GM23338 (cell line): ENCODE data around the gene CD44. TPM values are rescaled to one million over a fixed set of nuclear protein-coding genes. Genes with fewer than 3 reads are reported as not detected.

ENCODE experiments used
- ATAC-seq: fragments of 200-7000 bp; cut with Tn5 transposase; 3 replicates; pipeline ENCODE4 v1.9.1; 2020
- DNase-seq: peaks from one replicate; pipeline ENCODE4 v3.0.0-alpha.2; 2015; ENCODE audit warnings: low spot score
- H2AFZ ChIP-seq: fragments of 200-600 bp; sonication (generic); 2 replicates; pipeline ENCODE4 v1.8.0; 2016; ENCODE audit warnings: antibody characterized with exemption, mild to moderate bottlenecking, moderate library complexity
- H3F3A ChIP-seq: fragments of 200-600 bp; sonication (generic); replicated peaks from 2 replicates; pipeline ENCODE4 v1.8.0; 2017; ENCODE audit warnings: antibody characterized with exemption, mixed run types, low read depth
- H3K27ac ChIP-seq: fragments of 200-600 bp; sonication (generic); 2 replicates; pipeline ENCODE4 v1.6.1; 2016; ENCODE audit warnings: low read depth
- H3K27me3 ChIP-seq: fragments of 200-600 bp; sonication (generic); 2 replicates; pipeline ENCODE4 v1.8.0; 2016; ENCODE audit warnings: mild to moderate bottlenecking, mixed run types, moderate library complexity; ENCODE audit not compliant: insufficient read depth
- H3K36me3 ChIP-seq: fragments of 200-600 bp; sonication (generic); 2 replicates; pipeline ENCODE4 v1.8.0; 2016; ENCODE audit warnings: mild to moderate bottlenecking; ENCODE audit not compliant: insufficient read depth
- H3K4me1 ChIP-seq: fragments of 200-600 bp; sonication (generic); 2 replicates; pipeline ENCODE4 v1.8.0; 2016; ENCODE audit warnings: mild to moderate bottlenecking, moderate library complexity; ENCODE audit not compliant: insufficient read depth
- H3K4me2 ChIP-seq: fragments of 200-600 bp; sonication (generic); 2 replicates; pipeline ENCODE4 v1.7.1; 2017; ENCODE audit warnings: mixed run types
- H3K4me3 ChIP-seq: fragments of 200-600 bp; sonication (generic); 2 replicates; pipeline ENCODE4 v1.6.1; 2016; ENCODE audit warnings: mixed run types
- H3K79me2 ChIP-seq: fragments of 200-600 bp; sonication (generic); replicated peaks from 2 replicates; pipeline ENCODE4 v1.8.0; 2017; ENCODE audit warnings: mild to moderate bottlenecking; ENCODE audit not compliant: insufficient read depth
- H3K9me2 ChIP-seq: fragments of 200-600 bp; sonication (generic); 2 replicates; pipeline ENCODE4 v1.8.0; 2017; ENCODE audit not compliant: insufficient read depth
- H4K20me1 ChIP-seq: fragments of 200-600 bp; sonication (generic); replicated peaks from 2 replicates; pipeline ENCODE4 v1.8.0; 2017; ENCODE audit warnings: mild to moderate bottlenecking; ENCODE audit not compliant: insufficient read depth
- H3K27ac Mint-ChIP-seq: 2 replicates; pipeline ENCODE4 v1.8.0; 2020; ENCODE audit warnings: inconsistent platforms, mild to moderate bottlenecking, moderate library complexity, mixed read lengths
- H3K27me3 Mint-ChIP-seq: 3 replicates; pipeline ENCODE4 v1.8.0; 2022; ENCODE audit warnings: low read depth, mild to moderate bottlenecking, moderate library complexity, mixed read lengths, inconsistent platforms; ENCODE audit not compliant: insufficient read depth, poor library complexity
- H3K36me3 Mint-ChIP-seq: 3 replicates; pipeline ENCODE4 v1.8.0; 2021; ENCODE audit warnings: low read depth, mild to moderate bottlenecking, inconsistent platforms, moderate library complexity, mixed read lengths
- H3K4me1 Mint-ChIP-seq: 3 replicates; pipeline ENCODE4 v1.8.0; 2020; ENCODE audit warnings: mild to moderate bottlenecking, inconsistent platforms, mixed read lengths
- H3K4me3 Mint-ChIP-seq: 3 replicates; pipeline ENCODE4 v1.8.0; 2021; ENCODE audit warnings: moderate library complexity, mild to moderate bottlenecking, inconsistent platforms, mixed read lengths
- H3K9me3 Mint-ChIP-seq: 3 replicates; pipeline ENCODE4 v1.8.0; 2020; ENCODE audit warnings: moderate library complexity, mild to moderate bottlenecking, inconsistent platforms, mixed read lengths
- CREB1 ChIP-seq: fragments of 250-450 bp; sonication (Bioruptor Pico); IDR thresholded peaks from 2 replicates; pipeline ENCODE4 v1.5.0; 2020; ENCODE audit warnings: low read depth, mild to moderate bottlenecking, moderate library complexity
- EZH2 ChIP-seq: fragments of 200-600 bp; sonication (generic); IDR thresholded peaks from one replicate; pipeline ENCODE4 v1.8.0; 2017; ENCODE audit warnings: antibody characterized with exemption, mild to moderate bottlenecking, low read depth; ENCODE audit not compliant: unreplicated experiment
- JUNB ChIP-seq: IDR thresholded peaks from one replicate; pipeline ENCODE4 v1.6.1; 2016; ENCODE audit warnings: antibody characterized with exemption; ENCODE audit not compliant: unreplicated experiment
- ZNF114 ChIP-seq: fragments of 250-450 bp; sonication (Bioruptor Pico); IDR thresholded peaks from 2 replicates; pipeline ENCODE4 v1.5.0; 2020; ENCODE audit warnings: mild to moderate bottlenecking, moderate library complexity
- polyA plus RNA-seq: library from polyadenylated mRNA; unstranded; fragments of >200 nt; fragmentation: Nextera tagmentation; extraction: Ambion mirVana; gene quantifications from 2 replicates; pipeline ENCODE4 v1.2.1, GENCODE V29; 2016
- total RNA-seq: library from RNA; depleted of rRNA; stranded (reverse); fragments of >200 nt; shearing (Covaris generic); gene quantifications from 2 replicates; pipeline ENCODE4 v1.2.3, GENCODE V29; 2014
- TF ChIP-seq, protein P1 (sequence below): IDR thresholded peaks from one replicate; pipeline ENCODE4 v1.6.1; 2018; ENCODE audit warnings: antibody characterized with exemption; ENCODE audit not compliant: unreplicated experiment
- TF ChIP-seq, protein P2 (sequence below): fragments of 250-450 bp; sonication (Bioruptor Pico); IDR thresholded peaks from 2 replicates; pipeline ENCODE4 v1.5.0; 2020; ENCODE audit warnings: mild to moderate bottlenecking, moderate library complexity
- TF ChIP-seq, protein P3 (sequence below), 2 experiments: fragments of 200-600 bp in 1 of 2; sonication (generic) in 1 of 2; conservative IDR thresholded peaks; 2 replicates each; pipeline versions ENCODE4 v1.5.1 to v1.6.1; 2016 to 2017; ENCODE audit warnings: antibody characterized with exemption in 2 of 2, low read depth in 2 of 2, mild to moderate bottlenecking in 2 of 2, moderate library complexity in 1 of 2

Gene CD44
- total and polyA plus RNA-seq, 2 experiments from 2014 or later = 4.0 to 10.1 TPM

DNA sequence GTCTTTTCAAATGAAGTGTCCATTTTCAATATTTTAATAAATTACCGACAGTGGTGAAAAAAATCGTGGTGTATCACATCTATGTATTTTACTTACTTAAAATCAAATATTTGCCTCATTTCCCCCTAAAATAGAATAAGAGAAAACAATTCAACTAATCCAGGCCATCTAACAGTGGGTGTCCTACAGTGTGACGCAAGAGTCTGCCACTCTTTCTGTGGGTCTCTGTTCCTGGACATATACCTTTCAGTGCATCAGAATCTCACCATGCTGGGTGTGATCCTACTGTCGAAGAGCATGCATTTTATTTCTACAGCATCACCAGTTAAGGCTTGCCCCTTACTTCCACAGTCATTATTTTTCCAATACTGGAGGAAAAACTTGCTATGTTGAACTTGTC, 111.2 kb downstream of the CD44 start:
- Histone ChIP-seq H3K4me2 (no peak overlapping the region), H4K20me1 (no peaks in the 10 kb centered on the region), H2AFZ (no peak overlapping the region), H3K4me3 (no peak overlapping the region), H3K4me1 (no peaks in the 10 kb centered on the region), H3K9me2 (0 out of 2 replicates have a peak, but pooled peaks cover 6% of the 10 kb centered on the region), H3K79me2 (no peaks in the 10 kb centered on the region), H3K27me3 (no peaks in the 10 kb centered on the region), H3K36me3 (no peaks in the 10 kb centered on the region), H3K27ac (no peak overlapping the region), H3F3A (no peaks in the 10 kb centered on the region)
- Mint-ChIP-seq H3K36me3 (no peaks in the 10 kb centered on the region), H3K27me3 (peaks cover 1% of the 10 kb centered on the region), H3K4me1 (no peaks in the 10 kb centered on the region), H3K4me3 (no peak overlapping the region), H3K9me3 (no peaks in the 10 kb centered on the region), H3K27ac (no peak overlapping the region)
- TF ChIP-seq CREB1 (CRISPR knock-in tag) (no peak), EZH2 (no peak), JUNB (no peak)
- TF ChIP-seq, protein P1, sequence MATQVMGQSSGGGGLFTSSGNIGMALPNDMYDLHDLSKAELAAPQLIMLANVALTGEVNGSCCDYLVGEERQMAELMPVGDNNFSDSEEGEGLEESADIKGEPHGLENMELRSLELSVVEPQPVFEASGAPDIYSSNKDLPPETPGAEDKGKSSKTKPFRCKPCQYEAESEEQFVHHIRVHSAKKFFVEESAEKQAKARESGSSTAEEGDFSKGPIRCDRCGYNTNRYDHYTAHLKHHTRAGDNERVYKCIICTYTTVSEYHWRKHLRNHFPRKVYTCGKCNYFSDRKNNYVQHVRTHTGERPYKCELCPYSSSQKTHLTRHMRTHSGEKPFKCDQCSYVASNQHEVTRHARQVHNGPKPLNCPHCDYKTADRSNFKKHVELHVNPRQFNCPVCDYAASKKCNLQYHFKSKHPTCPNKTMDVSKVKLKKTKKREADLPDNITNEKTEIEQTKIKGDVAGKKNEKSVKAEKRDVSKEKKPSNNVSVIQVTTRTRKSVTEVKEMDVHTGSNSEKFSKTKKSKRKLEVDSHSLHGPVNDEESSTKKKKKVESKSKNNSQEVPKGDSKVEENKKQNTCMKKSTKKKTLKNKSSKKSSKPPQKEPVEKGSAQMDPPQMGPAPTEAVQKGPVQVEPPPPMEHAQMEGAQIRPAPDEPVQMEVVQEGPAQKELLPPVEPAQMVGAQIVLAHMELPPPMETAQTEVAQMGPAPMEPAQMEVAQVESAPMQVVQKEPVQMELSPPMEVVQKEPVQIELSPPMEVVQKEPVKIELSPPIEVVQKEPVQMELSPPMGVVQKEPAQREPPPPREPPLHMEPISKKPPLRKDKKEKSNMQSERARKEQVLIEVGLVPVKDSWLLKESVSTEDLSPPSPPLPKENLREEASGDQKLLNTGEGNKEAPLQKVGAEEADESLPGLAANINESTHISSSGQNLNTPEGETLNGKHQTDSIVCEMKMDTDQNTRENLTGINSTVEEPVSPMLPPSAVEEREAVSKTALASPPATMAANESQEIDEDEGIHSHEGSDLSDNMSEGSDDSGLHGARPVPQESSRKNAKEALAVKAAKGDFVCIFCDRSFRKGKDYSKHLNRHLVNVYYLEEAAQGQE = no peak
- no peak for DNase-seq
- ATAC-seq = no peak

DNA sequence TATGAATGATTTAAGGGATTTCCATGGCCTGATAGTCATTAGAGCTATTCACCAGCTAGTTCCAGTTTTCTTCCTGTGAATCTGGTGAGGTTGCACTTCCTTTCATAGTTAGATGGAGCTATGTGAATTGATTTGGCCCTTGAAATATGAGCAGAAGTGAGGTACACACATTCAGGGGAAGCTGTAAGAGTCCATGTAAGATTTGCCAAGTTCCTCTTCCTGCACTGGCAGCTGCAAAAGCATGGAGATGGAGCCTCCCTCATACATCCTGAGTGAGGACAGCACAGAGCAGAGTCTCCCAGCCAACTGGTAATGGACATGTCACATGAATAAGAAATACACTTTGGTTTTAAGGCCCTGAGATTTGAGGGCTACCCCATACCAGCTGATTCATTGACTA, 111.7 kb downstream of the CD44 start:
- Histone ChIP-seq H2AFZ (no peak overlapping the region), H4K20me1 (no peaks in the 10 kb centered on the region), H3K79me2 (no peaks in the 10 kb centered on the region), H3K27me3 (no peaks in the 10 kb centered on the region), H3K4me3 (no peak overlapping the region), H3K9me2 (0 out of 2 replicates have a peak, but pooled peaks cover 6% of the 10 kb centered on the region), H3K4me2 (no peak overlapping the region), H3K4me1 (no peaks in the 10 kb centered on the region), H3F3A (no peaks in the 10 kb centered on the region), H3K36me3 (no peaks in the 10 kb centered on the region), H3K27ac (no peak overlapping the region)
- no peak for DNase-seq
- ATAC-seq = no peak
- no peaks in the 10 kb centered on the region for H3K9me3 Mint-ChIP-seq
- no peaks in the 10 kb centered on the region for H3K36me3 Mint-ChIP-seq
- no peaks in the 10 kb centered on the region for H3K4me1 Mint-ChIP-seq
- H3K27me3 Mint-ChIP-seq = no peaks in the 10 kb centered on the region
- H3K4me3 Mint-ChIP-seq = no peak overlapping the region
- no peak overlapping the region for H3K27ac Mint-ChIP-seq
- TF ChIP-seq, protein P2, sequence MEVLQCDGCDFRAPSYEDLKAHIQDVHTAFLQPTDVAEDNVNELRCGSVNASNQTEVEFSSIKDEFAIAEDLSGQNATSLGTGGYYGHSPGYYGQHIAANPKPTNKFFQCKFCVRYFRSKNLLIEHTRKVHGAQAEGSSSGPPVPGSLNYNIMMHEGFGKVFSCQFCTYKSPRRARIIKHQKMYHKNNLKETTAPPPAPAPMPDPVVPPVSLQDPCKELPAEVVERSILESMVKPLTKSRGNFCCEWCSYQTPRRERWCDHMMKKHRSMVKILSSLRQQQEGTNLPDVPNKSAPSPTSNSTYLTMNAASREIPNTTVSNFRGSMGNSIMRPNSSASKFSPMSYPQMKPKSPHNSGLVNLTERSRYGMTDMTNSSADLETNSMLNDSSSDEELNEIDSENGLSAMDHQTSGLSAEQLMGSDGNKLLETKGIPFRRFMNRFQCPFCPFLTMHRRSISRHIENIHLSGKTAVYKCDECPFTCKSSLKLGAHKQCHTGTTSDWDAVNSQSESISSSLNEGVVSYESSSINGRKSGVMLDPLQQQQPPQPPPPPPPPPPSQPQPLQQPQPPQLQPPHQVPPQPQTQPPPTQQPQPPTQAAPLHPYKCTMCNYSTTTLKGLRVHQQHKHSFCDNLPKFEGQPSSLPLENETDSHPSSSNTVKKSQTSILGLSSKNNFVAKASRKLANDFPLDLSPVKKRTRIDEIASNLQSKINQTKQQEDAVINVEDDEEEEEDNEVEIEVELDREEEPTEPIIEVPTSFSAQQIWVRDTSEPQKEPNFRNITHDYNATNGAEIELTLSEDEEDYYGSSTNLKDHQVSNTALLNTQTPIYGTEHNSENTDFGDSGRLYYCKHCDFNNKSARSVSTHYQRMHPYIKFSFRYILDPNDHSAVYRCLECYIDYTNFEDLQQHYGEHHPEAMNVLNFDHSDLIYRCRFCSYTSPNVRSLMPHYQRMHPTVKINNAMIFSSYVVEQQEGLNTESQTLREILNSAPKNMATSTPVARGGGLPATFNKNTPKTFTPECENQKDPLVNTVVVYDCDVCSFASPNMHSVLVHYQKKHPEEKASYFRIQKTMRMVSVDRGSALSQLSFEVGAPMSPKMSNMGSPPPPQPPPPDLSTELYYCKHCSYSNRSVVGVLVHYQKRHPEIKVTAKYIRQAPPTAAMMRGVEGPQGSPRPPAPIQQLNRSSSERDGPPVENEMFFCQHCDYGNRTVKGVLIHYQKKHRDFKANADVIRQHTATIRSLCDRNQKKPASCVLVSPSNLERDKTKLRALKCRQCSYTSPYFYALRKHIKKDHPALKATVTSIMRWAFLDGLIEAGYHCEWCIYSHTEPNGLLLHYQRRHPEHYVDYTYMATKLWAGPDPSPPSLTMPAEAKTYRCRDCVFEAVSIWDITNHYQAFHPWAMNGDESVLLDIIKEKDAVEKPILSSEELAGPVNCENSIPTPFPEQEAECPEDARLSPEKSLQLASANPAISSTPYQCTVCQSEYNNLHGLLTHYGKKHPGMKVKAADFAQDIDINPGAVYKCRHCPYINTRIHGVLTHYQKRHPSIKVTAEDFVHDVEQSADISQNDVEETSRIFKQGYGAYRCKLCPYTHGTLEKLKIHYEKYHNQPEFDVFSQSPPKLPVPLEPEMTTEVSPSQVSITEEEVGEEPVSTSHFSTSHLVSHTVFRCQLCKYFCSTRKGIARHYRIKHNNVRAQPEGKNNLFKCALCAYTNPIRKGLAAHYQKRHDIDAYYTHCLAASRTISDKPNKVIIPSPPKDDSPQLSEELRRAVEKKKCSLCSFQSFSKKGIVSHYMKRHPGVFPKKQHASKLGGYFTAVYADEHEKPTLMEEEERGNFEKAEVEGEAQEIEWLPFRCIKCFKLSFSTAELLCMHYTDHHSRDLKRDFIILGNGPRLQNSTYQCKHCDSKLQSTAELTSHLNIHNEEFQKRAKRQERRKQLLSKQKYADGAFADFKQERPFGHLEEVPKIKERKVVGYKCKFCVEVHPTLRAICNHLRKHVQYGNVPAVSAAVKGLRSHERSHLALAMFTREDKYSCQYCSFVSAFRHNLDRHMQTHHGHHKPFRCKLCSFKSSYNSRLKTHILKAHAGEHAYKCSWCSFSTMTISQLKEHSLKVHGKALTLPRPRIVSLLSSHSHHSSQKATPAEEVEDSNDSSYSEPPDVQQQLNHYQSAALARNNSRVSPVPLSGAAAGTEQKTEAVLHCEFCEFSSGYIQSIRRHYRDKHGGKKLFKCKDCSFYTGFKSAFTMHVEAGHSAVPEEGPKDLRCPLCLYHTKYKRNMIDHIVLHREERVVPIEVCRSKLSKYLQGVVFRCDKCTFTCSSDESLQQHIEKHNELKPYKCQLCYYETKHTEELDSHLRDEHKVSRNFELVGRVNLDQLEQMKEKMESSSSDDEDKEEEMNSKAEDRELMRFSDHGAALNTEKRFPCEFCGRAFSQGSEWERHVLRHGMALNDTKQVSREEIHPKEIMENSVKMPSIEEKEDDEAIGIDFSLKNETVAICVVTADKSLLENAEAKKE (CRISPR knock-in tag) = no peak
- no peak for TF ChIP-seq CREB1 (CRISPR knock-in tag)
- no peak for TF ChIP-seq JUNB
- TF ChIP-seq ZNF114 (CRISPR knock-in tag) = no peak
- TF ChIP-seq, protein P3, sequence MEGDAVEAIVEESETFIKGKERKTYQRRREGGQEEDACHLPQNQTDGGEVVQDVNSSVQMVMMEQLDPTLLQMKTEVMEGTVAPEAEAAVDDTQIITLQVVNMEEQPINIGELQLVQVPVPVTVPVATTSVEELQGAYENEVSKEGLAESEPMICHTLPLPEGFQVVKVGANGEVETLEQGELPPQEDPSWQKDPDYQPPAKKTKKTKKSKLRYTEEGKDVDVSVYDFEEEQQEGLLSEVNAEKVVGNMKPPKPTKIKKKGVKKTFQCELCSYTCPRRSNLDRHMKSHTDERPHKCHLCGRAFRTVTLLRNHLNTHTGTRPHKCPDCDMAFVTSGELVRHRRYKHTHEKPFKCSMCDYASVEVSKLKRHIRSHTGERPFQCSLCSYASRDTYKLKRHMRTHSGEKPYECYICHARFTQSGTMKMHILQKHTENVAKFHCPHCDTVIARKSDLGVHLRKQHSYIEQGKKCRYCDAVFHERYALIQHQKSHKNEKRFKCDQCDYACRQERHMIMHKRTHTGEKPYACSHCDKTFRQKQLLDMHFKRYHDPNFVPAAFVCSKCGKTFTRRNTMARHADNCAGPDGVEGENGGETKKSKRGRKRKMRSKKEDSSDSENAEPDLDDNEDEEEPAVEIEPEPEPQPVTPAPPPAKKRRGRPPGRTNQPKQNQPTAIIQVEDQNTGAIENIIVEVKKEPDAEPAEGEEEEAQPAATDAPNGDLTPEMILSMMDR (conservative IDR thresholded peaks at IDR 0.05; ENCODE audit: low read depth in 2 of 2) = no peak
